HepG2 (cell line): ENCODE measurements around the gene NDUFB10. TPM values are rescaled to one million over a fixed set of nuclear protein-coding genes. Genes with fewer than 3 reads are reported as not detected.

ENCODE experiments used
- ARNT ChIP-seq: fragments of 450-650 bp; IDR thresholded peaks from 2 replicates; pipeline ENCODE4 v1.6.1; 2017
- ARNTL ChIP-seq: sonication (generic); formaldehyde crosslinking; IDR thresholded peaks from 2 replicates; pipeline ENCODE4 v1.4.0; 2020; ENCODE audit warnings: mild to moderate bottlenecking, missing genetic modification reagents
- ATRX ChIP-seq: sonication (generic); formaldehyde crosslinking; IDR thresholded peaks from 2 replicates; pipeline ENCODE4 v1.4.0; 2020; ENCODE audit warnings: missing genetic modification reagents, borderline replicate concordance
- CAMTA2 ChIP-seq: sonication (generic); formaldehyde crosslinking; IDR thresholded peaks from 2 replicates; pipeline ENCODE4 v1.4.0; 2020; ENCODE audit warnings: mild to moderate bottlenecking, missing genetic modification reagents, borderline replicate concordance
- FIP1L1 ChIP-seq: fragments of 200-400 bp; formaldehyde crosslinking; IDR thresholded peaks from 2 replicates; pipeline ENCODE4 v1.6.1; 2018; ENCODE audit warnings: low read depth, mild to moderate bottlenecking, low read length, moderate library complexity, borderline replicate concordance; ENCODE audit not compliant: insufficient read depth
- FOSL1 ChIP-seq: sonication (generic); formaldehyde crosslinking; IDR thresholded peaks from 2 replicates; pipeline ENCODE4 v1.9.0; 2021; ENCODE audit warnings: missing genetic modification reagents, borderline replicate concordance
- HOXD1 ChIP-seq: sonication (generic); formaldehyde crosslinking; IDR thresholded peaks from 2 replicates; pipeline ENCODE4 v1.5.0; 2020; ENCODE audit warnings: missing genetic modification reagents
- KLF16 ChIP-seq, 2 experiments: sonication (generic) in 1 of 2; formaldehyde crosslinking in 1 of 2; IDR thresholded peaks; 2 replicates each; pipeline versions ENCODE4 v1.6.1 to v1.8.0; 2016 to 2023; ENCODE audit warnings: missing genetic modification reagents in 2 of 2, missing compliant biosample characterization in 1 of 2
- RORA ChIP-seq: sonication (generic); formaldehyde crosslinking; IDR thresholded peaks from 2 replicates; pipeline ENCODE4 v1.5.0; 2020; ENCODE audit warnings: mild to moderate bottlenecking, missing genetic modification reagents, moderate library complexity
- SMARCC2 ChIP-seq: fragments of 450-650 bp; IDR thresholded peaks from 2 replicates; pipeline ENCODE4 v1.6.1; 2017; ENCODE audit warnings: antibody characterized with exemption, mild to moderate bottlenecking
- SRSF1 ChIP-seq: fragments of 200-400 bp; formaldehyde crosslinking; optimal IDR thresholded peaks from 2 replicates; pipeline ENCODE3; 2017; ENCODE audit warnings: mild to moderate bottlenecking, low read depth, low read length, moderate library complexity
- ZFP90 ChIP-seq: sonication (generic); formaldehyde crosslinking; IDR thresholded peaks from 2 replicates; pipeline ENCODE4 v1.8.0; 2022; ENCODE audit warnings: missing genetic modification reagents, mild to moderate bottlenecking, inconsistent platforms, borderline replicate concordance
- ZMYM3 ChIP-seq: sonication (generic); formaldehyde crosslinking; IDR thresholded peaks from 2 replicates; pipeline ENCODE4 v1.5.1; 2020; ENCODE audit warnings: mild to moderate bottlenecking, missing genetic modification reagents
- ZNF251 ChIP-seq: sonication (generic); formaldehyde crosslinking; IDR thresholded peaks from 2 replicates; pipeline ENCODE4 v1.9.0; 2021; ENCODE audit warnings: mild to moderate bottlenecking, missing genetic modification reagents
- ZNF296 ChIP-seq: sonication (generic); formaldehyde crosslinking; conservative IDR thresholded peaks from 2 replicates; pipeline ENCODE4 v1.5.0; 2020; ENCODE audit warnings: mild to moderate bottlenecking, missing genetic modification reagents
- ZNF3 ChIP-seq: IDR thresholded peaks from 2 replicates; pipeline ENCODE4 v1.7.0; 2017; ENCODE audit warnings: inconsistent platforms
- ZNF776 ChIP-seq: sonication (generic); formaldehyde crosslinking; IDR thresholded peaks from 2 replicates; pipeline ENCODE4 v1.4.0; 2020; ENCODE audit warnings: mild to moderate bottlenecking, missing genetic modification reagents
- ZNF879 ChIP-seq: sonication (generic); formaldehyde crosslinking; IDR thresholded peaks from 2 replicates; pipeline ENCODE4 v1.8.1; 2023; ENCODE audit warnings: missing genetic modification reagents
- polyA plus RNA-seq, 8 experiments: library from polyadenylated mRNA; depleted of rRNA in 3 of 8; stranded (reverse) in 7 of 8; unstranded in 1 of 8; fragments of >200 nt; fragmentation: Illumina TruSeq in 4 of 8; extraction: Trizol in 4 of 8; gene quantifications; 2 replicates each; pipeline versions ENCODE4 v1.2.1 to v1.2.3, GENCODE V29; 2011 to 2016; ENCODE audit warnings: low read depth in 4 of 8, missing spikeins in 1 of 8, mixed read lengths in 1 of 8; ENCODE audit not compliant: insufficient read depth in 1 of 8
- total RNA-seq, 5 experiments: library from RNA; depleted of rRNA; stranded (reverse); fragments of >200 nt; fragmentation: Illumina TruSeq; extraction: Trizol; gene quantifications; 2 replicates each; pipeline ENCODE4 v1.2.3, GENCODE V29; 2016; ENCODE audit warnings: low read depth in 1 of 5
- TF ChIP-seq, protein P1 (sequence below), 2 experiments: IDR thresholded peaks; 2 replicates each; pipeline ENCODE4 v1.6.1; 2011 to 2012; ENCODE audit warnings: low read length in 2 of 2, borderline replicate concordance in 1 of 2, low read depth in 1 of 2, mild to moderate bottlenecking in 1 of 2, moderate library complexity in 1 of 2
- TF ChIP-seq, protein P2 (sequence below): sonication (generic); formaldehyde crosslinking; IDR thresholded peaks from 2 replicates; pipeline ENCODE4 v1.4.0; 2020; ENCODE audit warnings: missing genetic modification reagents, borderline replicate concordance
- TF ChIP-seq, protein P3 (sequence below): sonication (generic); formaldehyde crosslinking; IDR thresholded peaks from 2 replicates; pipeline ENCODE4 v1.4.0; 2020; ENCODE audit warnings: missing genetic modification reagents, mild to moderate bottlenecking, borderline replicate concordance

The NDUFB10 gene
- total and polyA plus RNA-seq, 2 of the 13 experiments (the other 11 are each of a cell fraction or from before 2014, with no cell fraction given), result 68.6 to 157 TPM

DNA sequence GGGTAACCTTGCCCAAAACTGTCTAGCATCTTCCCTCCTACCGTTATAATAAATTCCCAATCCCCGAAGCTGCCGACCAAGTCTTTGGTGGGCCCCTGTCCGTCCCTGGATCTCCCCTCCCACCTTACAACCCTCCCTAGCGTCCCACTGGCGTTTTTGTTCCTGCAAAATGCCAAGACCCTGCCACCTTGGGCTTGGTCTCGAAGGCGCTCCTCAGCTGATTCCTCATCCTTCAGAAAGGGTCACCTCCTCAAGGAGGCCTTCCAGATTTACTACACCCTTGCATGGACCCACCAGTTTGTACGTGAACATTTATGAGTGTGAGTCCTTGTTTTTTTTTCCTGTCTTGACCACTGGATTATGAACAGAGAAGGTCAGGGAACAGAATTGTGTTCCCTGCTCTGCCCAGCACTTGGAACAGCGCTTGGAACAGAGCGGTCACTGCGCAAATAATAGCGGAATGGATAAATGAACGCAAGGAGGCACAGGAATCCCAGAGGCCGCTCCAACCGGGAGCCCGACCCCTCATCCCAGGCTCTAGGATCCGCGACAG is 23.7 kb downstream of the NDUFB10 start (continued):
- TF ChIP-seq ZNF879 (CRISPR knock-in tag), result no peak
- TF ChIP-seq, protein P1, sequence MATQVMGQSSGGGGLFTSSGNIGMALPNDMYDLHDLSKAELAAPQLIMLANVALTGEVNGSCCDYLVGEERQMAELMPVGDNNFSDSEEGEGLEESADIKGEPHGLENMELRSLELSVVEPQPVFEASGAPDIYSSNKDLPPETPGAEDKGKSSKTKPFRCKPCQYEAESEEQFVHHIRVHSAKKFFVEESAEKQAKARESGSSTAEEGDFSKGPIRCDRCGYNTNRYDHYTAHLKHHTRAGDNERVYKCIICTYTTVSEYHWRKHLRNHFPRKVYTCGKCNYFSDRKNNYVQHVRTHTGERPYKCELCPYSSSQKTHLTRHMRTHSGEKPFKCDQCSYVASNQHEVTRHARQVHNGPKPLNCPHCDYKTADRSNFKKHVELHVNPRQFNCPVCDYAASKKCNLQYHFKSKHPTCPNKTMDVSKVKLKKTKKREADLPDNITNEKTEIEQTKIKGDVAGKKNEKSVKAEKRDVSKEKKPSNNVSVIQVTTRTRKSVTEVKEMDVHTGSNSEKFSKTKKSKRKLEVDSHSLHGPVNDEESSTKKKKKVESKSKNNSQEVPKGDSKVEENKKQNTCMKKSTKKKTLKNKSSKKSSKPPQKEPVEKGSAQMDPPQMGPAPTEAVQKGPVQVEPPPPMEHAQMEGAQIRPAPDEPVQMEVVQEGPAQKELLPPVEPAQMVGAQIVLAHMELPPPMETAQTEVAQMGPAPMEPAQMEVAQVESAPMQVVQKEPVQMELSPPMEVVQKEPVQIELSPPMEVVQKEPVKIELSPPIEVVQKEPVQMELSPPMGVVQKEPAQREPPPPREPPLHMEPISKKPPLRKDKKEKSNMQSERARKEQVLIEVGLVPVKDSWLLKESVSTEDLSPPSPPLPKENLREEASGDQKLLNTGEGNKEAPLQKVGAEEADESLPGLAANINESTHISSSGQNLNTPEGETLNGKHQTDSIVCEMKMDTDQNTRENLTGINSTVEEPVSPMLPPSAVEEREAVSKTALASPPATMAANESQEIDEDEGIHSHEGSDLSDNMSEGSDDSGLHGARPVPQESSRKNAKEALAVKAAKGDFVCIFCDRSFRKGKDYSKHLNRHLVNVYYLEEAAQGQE (IDR thresholded peaks at IDR 0.05; ENCODE audit: borderline replicate concordance in 1 of 2, low read depth in 1 of 2, low read length in 2 of 2), result no peak
- TF ChIP-seq, protein P2, sequence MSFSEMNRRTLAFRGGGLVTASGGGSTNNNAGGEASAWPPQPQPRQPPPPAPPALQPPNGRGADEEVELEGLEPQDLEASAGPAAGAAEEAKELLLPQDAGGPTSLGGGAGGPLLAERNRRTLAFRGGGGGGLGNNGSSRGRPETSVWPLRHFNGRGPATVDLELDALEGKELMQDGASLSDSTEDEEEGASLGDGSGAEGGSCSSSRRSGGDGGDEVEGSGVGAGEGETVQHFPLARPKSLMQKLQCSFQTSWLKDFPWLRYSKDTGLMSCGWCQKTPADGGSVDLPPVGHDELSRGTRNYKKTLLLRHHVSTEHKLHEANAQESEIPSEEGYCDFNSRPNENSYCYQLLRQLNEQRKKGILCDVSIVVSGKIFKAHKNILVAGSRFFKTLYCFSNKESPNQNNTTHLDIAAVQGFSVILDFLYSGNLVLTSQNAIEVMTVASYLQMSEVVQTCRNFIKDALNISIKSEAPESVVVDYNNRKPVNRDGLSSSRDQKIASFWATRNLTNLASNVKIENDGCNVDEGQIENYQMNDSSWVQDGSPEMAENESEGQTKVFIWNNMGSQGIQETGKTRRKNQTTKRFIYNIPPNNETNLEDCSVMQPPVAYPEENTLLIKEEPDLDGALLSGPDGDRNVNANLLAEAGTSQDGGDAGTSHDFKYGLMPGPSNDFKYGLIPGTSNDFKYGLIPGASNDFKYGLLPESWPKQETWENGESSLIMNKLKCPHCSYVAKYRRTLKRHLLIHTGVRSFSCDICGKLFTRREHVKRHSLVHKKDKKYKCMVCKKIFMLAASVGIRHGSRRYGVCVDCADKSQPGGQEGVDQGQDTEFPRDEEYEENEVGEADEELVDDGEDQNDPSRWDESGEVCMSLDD (CRISPR knock-in tag), result no peak
- 0 out of 2 replicates have a peak, but pooled peaks have one; percentile 16 for TF ChIP-seq ARNTL (CRISPR knock-in tag)
- peak; percentile 71 for TF ChIP-seq ZNF3 (CRISPR knock-in tag)
- 0 out of 2 replicates have a peak, but pooled peaks have one; percentile 34 for TF ChIP-seq ZFP90
- no peak for TF ChIP-seq KLF16 (CRISPR knock-in tag; IDR thresholded peaks at IDR 0.05)
- no peak for TF ChIP-seq FOSL1 (CRISPR knock-in tag)
- no peak for TF ChIP-seq RORA (CRISPR knock-in tag)
- TF ChIP-seq ATRX (CRISPR knock-in tag), result no peak
- TF ChIP-seq, protein P3, sequence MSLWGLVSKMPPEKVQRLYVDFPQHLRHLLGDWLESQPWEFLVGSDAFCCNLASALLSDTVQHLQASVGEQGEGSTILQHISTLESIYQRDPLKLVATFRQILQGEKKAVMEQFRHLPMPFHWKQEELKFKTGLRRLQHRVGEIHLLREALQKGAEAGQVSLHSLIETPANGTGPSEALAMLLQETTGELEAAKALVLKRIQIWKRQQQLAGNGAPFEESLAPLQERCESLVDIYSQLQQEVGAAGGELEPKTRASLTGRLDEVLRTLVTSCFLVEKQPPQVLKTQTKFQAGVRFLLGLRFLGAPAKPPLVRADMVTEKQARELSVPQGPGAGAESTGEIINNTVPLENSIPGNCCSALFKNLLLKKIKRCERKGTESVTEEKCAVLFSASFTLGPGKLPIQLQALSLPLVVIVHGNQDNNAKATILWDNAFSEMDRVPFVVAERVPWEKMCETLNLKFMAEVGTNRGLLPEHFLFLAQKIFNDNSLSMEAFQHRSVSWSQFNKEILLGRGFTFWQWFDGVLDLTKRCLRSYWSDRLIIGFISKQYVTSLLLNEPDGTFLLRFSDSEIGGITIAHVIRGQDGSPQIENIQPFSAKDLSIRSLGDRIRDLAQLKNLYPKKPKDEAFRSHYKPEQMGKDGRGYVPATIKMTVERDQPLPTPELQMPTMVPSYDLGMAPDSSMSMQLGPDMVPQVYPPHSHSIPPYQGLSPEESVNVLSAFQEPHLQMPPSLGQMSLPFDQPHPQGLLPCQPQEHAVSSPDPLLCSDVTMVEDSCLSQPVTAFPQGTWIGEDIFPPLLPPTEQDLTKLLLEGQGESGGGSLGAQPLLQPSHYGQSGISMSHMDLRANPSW (CRISPR knock-in tag), result no peak
- no peak for TF ChIP-seq ARNT
- TF ChIP-seq SMARCC2, result no peak
- no peak for TF ChIP-seq ZNF776 (CRISPR knock-in tag)
- TF ChIP-seq HOXD1 (CRISPR knock-in tag), result no peak
- TF ChIP-seq ZNF251 (CRISPR knock-in tag), result no peak
- TF ChIP-seq ZNF296, result no peak
- TF ChIP-seq FIP1L1, result no peak
- TF ChIP-seq CAMTA2 (CRISPR knock-in tag), result no peak
- peak; percentile 51; the same call in 1 of the 2 replicates for TF ChIP-seq ZMYM3 (CRISPR knock-in tag)
- no peak for TF ChIP-seq SRSF1
